ENCODE data around the gene CDC42BPG. TPM values are rescaled to one million over a fixed set of nuclear protein-coding genes. Genes with fewer than 3 reads are reported as not detected.

CDC42BPG gene
- total RNA-seq, 1 donor from 2014 or later = 21.1 TPM

GRCh38 chr11:64790205-64791095 is 54.0 kb downstream of the CDC42BPG start:
- DNase-seq (ENCODE audit: low spot score, unreplicated experiment) = no peak
- no peak for TF ChIP-seq CTCF (IDR thresholded peaks at IDR 0.05; ENCODE audit: unreplicated experiment)
- Mint-ChIP-seq H3K4me1 (ENCODE audit: low read depth) (no peaks in the 10 kb centered on the region), H3K36me3 (ENCODE audit: insufficient read depth) (no peaks in the 10 kb centered on the region), H3K4me3 (ENCODE audit: low read depth) (no peak overlapping the region), H3K27ac (no peak overlapping the region), H3K9me3 (ENCODE audit: low read depth) (no peaks in the 10 kb centered on the region), H3K27me3 (no peaks in the 10 kb centered on the region)

GRCh38 chr11:64789331-64790204 is 54.9 kb downstream of the CDC42BPG start:
- H3K9me3 Mint-ChIP-seq (ENCODE audit: low read depth) = no peaks in the 10 kb centered on the region
- no peaks in the 10 kb centered on the region for H3K4me1 Mint-ChIP-seq (ENCODE audit: low read depth)
- H3K27me3 Mint-ChIP-seq = no peaks in the 10 kb centered on the region
- H3K27ac Mint-ChIP-seq = no peak overlapping the region
- peaks cover 1% of the 10 kb centered on the region for H3K36me3 Mint-ChIP-seq (ENCODE audit: insufficient read depth)
- H3K4me3 Mint-ChIP-seq (ENCODE audit: low read depth) = no peak overlapping the region
- DNase-seq (ENCODE audit: low spot score, unreplicated experiment) = no peak
- no peak for TF ChIP-seq CTCF (IDR thresholded peaks at IDR 0.05; ENCODE audit: unreplicated experiment)

- peaks cover 1% of the 10 kb centered on the region for H3K36me3 Mint-ChIP-seq (ENCODE audit: insufficient read depth)
- H3K4me3 Mint-ChIP-seq (ENCODE audit: low read depth) = no peak overlapping the region
- no peaks in the 10 kb centered on the region for H3K9me3 Mint-ChIP-seq (ENCODE audit: low read depth)
- no peaks in the 10 kb centered on the region for H3K4me1 Mint-ChIP-seq (ENCODE audit: low read depth)
- no peaks in the 10 kb centered on the region for H3K27me3 Mint-ChIP-seq
- no peak for TF ChIP-seq CTCF (IDR thresholded peaks at IDR 0.05; ENCODE audit: unreplicated experiment)
- no peak overlapping the region for H3K27ac Mint-ChIP-seq
- DNase-seq (ENCODE audit: low spot score, unreplicated experiment) = no peak
Measured at GRCh38 chr11:64788321-64789215, 55.9 kb downstream of the CDC42BPG start.

GRCh38 chr11:64787526-64788320 is 56.7 kb downstream of the CDC42BPG start:
- no peak overlapping the region for H3K27ac Mint-ChIP-seq
- DNase-seq (ENCODE audit: low spot score, unreplicated experiment) = no peak
- H3K4me3 Mint-ChIP-seq (ENCODE audit: low read depth) = no peak overlapping the region
- peaks cover 1% of the 10 kb centered on the region for H3K36me3 Mint-ChIP-seq (ENCODE audit: insufficient read depth)
- no peaks in the 10 kb centered on the region for H3K27me3 Mint-ChIP-seq
- TF ChIP-seq CTCF (IDR thresholded peaks at IDR 0.05; ENCODE audit: unreplicated experiment) = peak; percentile 71
- H3K9me3 Mint-ChIP-seq (ENCODE audit: low read depth) = no peaks in the 10 kb centered on the region
- no peaks in the 10 kb centered on the region for H3K4me1 Mint-ChIP-seq (ENCODE audit: low read depth)
